ENCODE results near the gene PET100. TPM values are rescaled to one million over a fixed set of nuclear protein-coding genes. Genes with fewer than 3 reads are reported as not detected.
"Not testable (repeated sequence)": the region's sequence is repeated elsewhere in the genome, so short reads cannot be mapped to it uniquely, and the experiment has no call there.

The PET100 gene
- total RNA-seq, 1 donor from 2014 or later: 141 TPM

DNA sequence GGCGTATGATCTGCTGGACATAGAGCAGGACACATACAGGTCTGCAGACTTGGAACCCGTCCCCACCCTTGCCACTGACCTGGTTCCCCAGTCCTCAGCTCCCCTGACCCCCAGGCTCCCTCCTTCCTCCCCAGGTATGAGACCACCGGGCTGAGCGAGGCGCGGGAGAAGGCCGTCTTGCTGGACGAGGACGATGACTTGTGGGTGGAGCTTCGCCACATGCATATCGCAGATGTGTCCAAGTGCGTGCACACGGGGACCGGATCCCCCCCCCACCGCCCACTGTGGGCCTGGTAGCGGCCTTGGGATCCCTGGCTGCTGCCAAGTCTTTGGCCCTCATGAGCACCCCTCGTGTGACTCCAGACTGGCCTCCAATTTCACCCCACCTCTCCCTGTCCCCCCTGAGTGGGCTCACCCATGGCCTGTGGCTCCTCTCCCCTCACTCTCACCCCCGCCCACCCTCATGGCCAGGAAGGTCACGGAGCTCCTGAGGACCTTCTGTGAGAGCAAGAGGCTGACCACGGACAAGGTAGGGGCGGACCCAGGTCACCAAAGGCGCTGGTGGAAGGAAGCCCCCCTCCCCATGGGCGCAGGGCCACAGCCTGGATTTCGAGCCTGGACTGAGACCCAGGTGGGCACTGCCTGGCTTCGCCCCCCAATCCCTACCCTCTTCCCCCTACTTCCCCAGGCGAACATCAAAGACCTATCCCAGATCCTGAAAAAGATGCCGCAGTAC lies 12.9 kb downstream of the PET100 start:
- TF ChIP-seq, protein P1, sequence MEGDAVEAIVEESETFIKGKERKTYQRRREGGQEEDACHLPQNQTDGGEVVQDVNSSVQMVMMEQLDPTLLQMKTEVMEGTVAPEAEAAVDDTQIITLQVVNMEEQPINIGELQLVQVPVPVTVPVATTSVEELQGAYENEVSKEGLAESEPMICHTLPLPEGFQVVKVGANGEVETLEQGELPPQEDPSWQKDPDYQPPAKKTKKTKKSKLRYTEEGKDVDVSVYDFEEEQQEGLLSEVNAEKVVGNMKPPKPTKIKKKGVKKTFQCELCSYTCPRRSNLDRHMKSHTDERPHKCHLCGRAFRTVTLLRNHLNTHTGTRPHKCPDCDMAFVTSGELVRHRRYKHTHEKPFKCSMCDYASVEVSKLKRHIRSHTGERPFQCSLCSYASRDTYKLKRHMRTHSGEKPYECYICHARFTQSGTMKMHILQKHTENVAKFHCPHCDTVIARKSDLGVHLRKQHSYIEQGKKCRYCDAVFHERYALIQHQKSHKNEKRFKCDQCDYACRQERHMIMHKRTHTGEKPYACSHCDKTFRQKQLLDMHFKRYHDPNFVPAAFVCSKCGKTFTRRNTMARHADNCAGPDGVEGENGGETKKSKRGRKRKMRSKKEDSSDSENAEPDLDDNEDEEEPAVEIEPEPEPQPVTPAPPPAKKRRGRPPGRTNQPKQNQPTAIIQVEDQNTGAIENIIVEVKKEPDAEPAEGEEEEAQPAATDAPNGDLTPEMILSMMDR (conservative IDR thresholded peaks at IDR 0.05): no peak
- peaks cover 7% of the 10 kb centered on the region for H3K9me3 Mint-ChIP-seq
- no peaks in the 10 kb centered on the region for H3K36me3 Mint-ChIP-seq (ENCODE audit: low read depth)
- H3K4me1 Mint-ChIP-seq: no peaks in the 10 kb centered on the region
- H3K4me3 Mint-ChIP-seq: no peak overlapping the region
- H3K27ac Mint-ChIP-seq (ENCODE audit: unreplicated experiment): no peak overlapping the region
- H3K27me3 Mint-ChIP-seq (ENCODE audit: low read depth): peaks cover 35% of the 10 kb centered on the region
- DNase-seq (ENCODE audit: low read depth, low spot score): no peak

GRCh38 chr19:7643031-7643415 lies 13.4 kb downstream of the PET100 start:
- TF ChIP-seq, protein P1 (conservative IDR thresholded peaks at IDR 0.05): no peak
- Mint-ChIP-seq H3K36me3 (ENCODE audit: low read depth) (no peaks in the 10 kb centered on the region), H3K4me1 (no peaks in the 10 kb centered on the region), H3K4me3 (no peak overlapping the region), H3K9me3 (peaks cover 7% of the 10 kb centered on the region), H3K27me3 (ENCODE audit: low read depth) (peaks cover 30% of the 10 kb centered on the region), H3K27ac (ENCODE audit: unreplicated experiment) (no peak overlapping the region)
- no peak for DNase-seq (ENCODE audit: low read depth, low spot score)

DNA sequence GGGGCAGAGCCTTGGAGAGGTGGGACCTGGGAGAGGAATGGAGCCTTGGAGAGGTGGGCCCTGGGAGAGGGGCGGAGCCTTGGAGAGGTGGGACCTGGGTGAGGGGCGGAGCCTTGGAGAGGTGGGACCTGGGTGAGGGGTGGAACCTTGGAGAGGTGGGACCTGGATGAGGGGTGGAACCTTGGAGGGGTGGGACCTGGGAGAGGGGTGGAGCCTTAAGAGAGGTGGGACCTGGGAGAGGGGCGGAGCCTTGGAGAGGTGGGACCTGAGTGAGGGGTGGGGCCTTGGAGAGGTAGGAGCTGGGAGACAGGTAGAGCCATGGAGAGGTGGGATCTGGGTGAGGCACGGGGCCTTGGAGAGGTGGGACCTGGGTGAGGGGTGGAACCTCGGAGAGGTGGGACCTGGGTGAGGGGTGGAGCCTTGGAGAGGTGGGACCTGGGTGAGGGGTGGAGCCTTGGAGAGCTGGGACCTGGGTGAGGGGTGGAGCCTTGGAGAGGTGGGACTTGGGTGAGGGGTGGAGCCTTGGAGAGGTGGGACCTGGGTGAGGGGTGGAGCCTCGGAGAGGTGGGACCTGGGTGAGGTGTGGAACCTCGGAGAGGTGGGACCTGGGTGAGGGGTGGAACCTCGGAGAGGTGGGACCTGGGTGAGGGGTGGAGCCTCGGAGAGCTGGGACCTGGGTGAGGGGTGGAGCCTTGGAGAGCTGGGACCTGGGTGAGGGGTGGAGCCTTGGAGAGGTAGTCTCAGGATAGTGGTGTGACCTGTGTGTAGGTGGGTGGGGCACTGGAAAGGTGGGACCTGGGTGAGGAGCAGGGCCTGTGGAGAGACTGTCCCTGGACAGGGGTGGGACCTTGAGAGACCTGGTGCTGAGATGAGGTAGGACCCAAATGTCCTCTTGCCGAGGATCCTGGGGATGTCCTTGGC lies 14.3 kb downstream of the PET100 start:
- not testable (repeated sequence) for DNase-seq (ENCODE audit: low read depth, low spot score); H3K36me3 Mint-ChIP-seq (ENCODE audit: low read depth); H3K4me3 Mint-ChIP-seq; H3K9me3 Mint-ChIP-seq; H3K4me1 Mint-ChIP-seq; H3K27ac Mint-ChIP-seq (ENCODE audit: unreplicated experiment)
- peaks cover 21% of the 10 kb centered on the region for H3K27me3 Mint-ChIP-seq (ENCODE audit: low read depth)

- TF ChIP-seq, protein P1 (conservative IDR thresholded peaks at IDR 0.05): no peak
- Mint-ChIP-seq H3K4me1 (no peaks in the 10 kb centered on the region), H3K9me3 (peaks cover 7% of the 10 kb centered on the region), H3K27ac (ENCODE audit: unreplicated experiment) (no peak overlapping the region), H3K36me3 (ENCODE audit: low read depth) (no peaks in the 10 kb centered on the region), H3K4me3 (no peak overlapping the region), H3K27me3 (ENCODE audit: low read depth) (peaks cover 18% of the 10 kb centered on the region)
- DNase-seq (ENCODE audit: low read depth, low spot score): no peak
Observed at GRCh38 chr19:7644550-7644877, 14.9 kb downstream of the PET100 start.

DNA sequence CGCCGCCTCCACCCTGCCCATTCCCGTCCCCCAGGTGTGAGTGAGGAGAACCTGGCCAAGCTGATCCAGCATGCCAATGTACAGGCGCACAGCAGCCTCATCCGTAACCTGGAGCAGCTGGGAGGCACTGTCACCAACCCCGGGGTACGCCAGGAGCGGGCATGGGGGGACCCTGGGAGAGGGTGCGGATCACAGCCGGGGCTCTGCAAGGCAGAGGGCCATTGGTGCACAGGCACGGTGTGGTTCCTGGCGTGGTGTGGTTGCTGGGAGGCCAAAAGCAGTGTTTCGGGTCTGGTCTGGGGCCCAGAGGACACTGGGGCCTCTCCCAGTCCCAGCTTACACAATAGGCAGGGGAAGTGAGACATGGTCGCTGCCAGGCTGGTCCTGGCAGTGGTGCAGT lies 15.6 kb downstream of the PET100 start:
- no peak overlapping the region for H3K4me3 Mint-ChIP-seq
- no peak overlapping the region for H3K27ac Mint-ChIP-seq (ENCODE audit: unreplicated experiment)
- H3K27me3 Mint-ChIP-seq (ENCODE audit: low read depth): peaks cover 15% of the 10 kb centered on the region
- no peaks in the 10 kb centered on the region for H3K36me3 Mint-ChIP-seq (ENCODE audit: low read depth)
- H3K9me3 Mint-ChIP-seq: peaks cover 2% of the 10 kb centered on the region
- no peak for DNase-seq (ENCODE audit: low read depth, low spot score)
- TF ChIP-seq, protein P1 (conservative IDR thresholded peaks at IDR 0.05): no peak
- no peaks in the 10 kb centered on the region for H3K4me1 Mint-ChIP-seq

Measured in neural crest cell (in vitro differentiated cells).